Stomach (tissue), 9 donors: ENCODE results near the gene RGS6. TPM values are rescaled to one million over a fixed set of nuclear protein-coding genes. Genes with fewer than 3 reads are reported as not detected.

Experiments used
- DNase-seq, 2 donors: peaks; one replicate each; pipeline versions ENCODE4 v3.0.0 to v3.0.0-alpha.2; 2013 to 2019
- H3K27ac ChIP-seq, 5 donors: fragments of 200-600 bp in 4 of 5; sonication (generic) in 4 of 5; one replicate each; pipeline ENCODE4 v1.5.1; 2013 to 2019; ENCODE audit warnings: mild to moderate bottlenecking in 1 of 5, moderate library complexity in 1 of 5
- H3K27me3 ChIP-seq, 3 donors: fragments of 200-600 bp; sonication (generic); one replicate each; pipeline ENCODE4 v1.5.1; 2017 to 2019; ENCODE audit warnings: mixed run types in 1 of 3
- H3K36me3 ChIP-seq, 4 donors: fragments of 200-600 bp; sonication (generic); 1 replicate in 3 of 4; 2 replicates in 1 of 4; pipeline ENCODE4 v1.5.1; 2016 to 2019
- H3K4me1 ChIP-seq, 4 donors: fragments of 200-600 bp; sonication (generic); one replicate each; pipeline ENCODE4 v1.5.1; 2016 to 2019
- H3K4me3 ChIP-seq, 4 donors: fragments of 200-600 bp; sonication (generic) in 3 of 4; one replicate each; pipeline ENCODE4 v1.5.1; 2016 to 2019; ENCODE audit warnings: mild to moderate bottlenecking in 1 of 4
- H3K9me3 ChIP-seq, 4 donors: fragments of 200-600 bp; sonication (generic); one replicate each; pipeline ENCODE4 v1.5.1; 2016 to 2019
- EP300 ChIP-seq: sonication (generic); formaldehyde crosslinking; IDR thresholded peaks from one replicate; pipeline ENCODE4 v1.6.1; 2017; ENCODE audit warnings: antibody characterized with exemption
- POLR2A ChIP-seq, 4 donors: fragments of 450-650 bp; IDR thresholded peaks; one replicate each; pipeline ENCODE4 v1.6.1; 2016; ENCODE audit warnings: antibody characterized with exemption in 4 of 4, control low read depth in 2 of 4, mild to moderate bottlenecking in 1 of 4, moderate library complexity in 1 of 4
- POLR2AphosphoS5 ChIP-seq, 3 donors: sonication (generic); formaldehyde crosslinking; IDR thresholded peaks; one replicate each; pipeline ENCODE4 v1.6.1; 2016; ENCODE audit warnings: antibody characterized with exemption in 3 of 3
- WGBS, 5 donors: extraction: QIAGEN DNeasy Blood & Tissue Kit in 3 of 5; methylation state at CpG; one replicate each; pipeline versions ENCODE4 v1.1.5 to v1.1.7; 2013 to 2018; 5-methylcytosine and 5-hydroxymethylcytosine counted together
- intact Hi-C: fragments of 100-400 bp; cut with DNase I; formaldehyde crosslinking; loops from one replicate; pipeline ENCODE4 v1.15.1; 2023; ENCODE audit warnings: low total_unique reads
- polyA plus RNA-seq, 3 donors: library from polyadenylated mRNA; stranded (reverse); fragments of 200-250 nt; gene quantifications; one replicate each; pipeline ENCODE4 v1.2.3, GENCODE V29; 2013
- total RNA-seq, 5 donors: library from RNA; depleted of rRNA; stranded (reverse); fragments of >200 nt; gene quantifications; one replicate each; pipeline versions ENCODE4 v1.1.0 to v1.2.3, GENCODE V29; 2014 to 2016
- TF ChIP-seq, protein P1 (sequence below), 7 experiments: fragments of 450-650 bp in 4 of 7; fragments of 200-600 bp in 3 of 7; sonication (generic) in 3 of 7; IDR thresholded peaks; one replicate each; pipeline ENCODE4 v1.5.1; 2016 to 2019; ENCODE audit warnings: antibody characterized with exemption in 7 of 7, control low read depth in 2 of 7, mild to moderate bottlenecking in 1 of 7
- donor health status: healthy with polysubstance abuse.
- donor health status: Bipolar disorder and iron deficiency.
- donor health status: healthy.

RGS6 gene
- total and polyA plus RNA-seq, 8 donors = 0.25 to 18.0 (median 0.92) TPM; not detected in 1

DNA sequence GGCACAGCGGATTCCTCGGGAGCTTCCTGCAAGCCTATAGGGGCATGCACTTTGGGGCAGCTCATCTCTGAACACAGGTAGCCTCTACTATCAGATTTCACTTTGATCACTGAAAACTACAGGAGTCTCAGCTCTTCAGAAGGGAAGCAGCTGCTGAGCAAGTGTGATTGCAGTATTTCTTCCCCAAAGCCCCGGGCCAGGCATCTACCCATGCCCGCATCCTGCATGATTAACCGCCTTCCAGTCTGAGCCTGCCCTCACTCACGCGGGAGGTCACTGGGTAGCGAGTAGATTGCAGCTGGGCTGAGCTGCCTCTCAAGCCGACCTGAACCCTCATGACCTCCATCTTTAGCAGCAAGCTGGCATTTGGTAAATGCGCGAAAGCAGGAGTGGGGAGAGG, 627.0 kb downstream of the RGS6 start:
- H3K4me3 ChIP-seq = no peak overlapping the region
- peaks cover 0 to 8% (median 0%) of the 10 kb centered on the region in 4 donors for H3K4me1 ChIP-seq
- H3K36me3 ChIP-seq = no peaks in the 10 kb centered on the region
- peaks cover 0 to 25% (median 0%) of the 10 kb centered on the region in 3 donors for H3K27me3 ChIP-seq
- DNase-seq = no peak
- H3K27ac ChIP-seq = no peak overlapping the region
- intact Hi-C loops = no loop called here
- H3K9me3 ChIP-seq = no peaks in the 10 kb centered on the region
- TF ChIP-seq POLR2A (IDR thresholded peaks at IDR 0.05) (no peak), EP300 (no peak), POLR2AphosphoS5 (IDR thresholded peaks at IDR 0.05) (no peak)
- TF ChIP-seq, protein P1, sequence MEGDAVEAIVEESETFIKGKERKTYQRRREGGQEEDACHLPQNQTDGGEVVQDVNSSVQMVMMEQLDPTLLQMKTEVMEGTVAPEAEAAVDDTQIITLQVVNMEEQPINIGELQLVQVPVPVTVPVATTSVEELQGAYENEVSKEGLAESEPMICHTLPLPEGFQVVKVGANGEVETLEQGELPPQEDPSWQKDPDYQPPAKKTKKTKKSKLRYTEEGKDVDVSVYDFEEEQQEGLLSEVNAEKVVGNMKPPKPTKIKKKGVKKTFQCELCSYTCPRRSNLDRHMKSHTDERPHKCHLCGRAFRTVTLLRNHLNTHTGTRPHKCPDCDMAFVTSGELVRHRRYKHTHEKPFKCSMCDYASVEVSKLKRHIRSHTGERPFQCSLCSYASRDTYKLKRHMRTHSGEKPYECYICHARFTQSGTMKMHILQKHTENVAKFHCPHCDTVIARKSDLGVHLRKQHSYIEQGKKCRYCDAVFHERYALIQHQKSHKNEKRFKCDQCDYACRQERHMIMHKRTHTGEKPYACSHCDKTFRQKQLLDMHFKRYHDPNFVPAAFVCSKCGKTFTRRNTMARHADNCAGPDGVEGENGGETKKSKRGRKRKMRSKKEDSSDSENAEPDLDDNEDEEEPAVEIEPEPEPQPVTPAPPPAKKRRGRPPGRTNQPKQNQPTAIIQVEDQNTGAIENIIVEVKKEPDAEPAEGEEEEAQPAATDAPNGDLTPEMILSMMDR (IDR thresholded peaks at IDR 0.05) = no peak
- 56 to 71% (median 70%) methylated on average over 7 to 11 of the region's 11 CpGs for WGBS, 5 donors

DNA sequence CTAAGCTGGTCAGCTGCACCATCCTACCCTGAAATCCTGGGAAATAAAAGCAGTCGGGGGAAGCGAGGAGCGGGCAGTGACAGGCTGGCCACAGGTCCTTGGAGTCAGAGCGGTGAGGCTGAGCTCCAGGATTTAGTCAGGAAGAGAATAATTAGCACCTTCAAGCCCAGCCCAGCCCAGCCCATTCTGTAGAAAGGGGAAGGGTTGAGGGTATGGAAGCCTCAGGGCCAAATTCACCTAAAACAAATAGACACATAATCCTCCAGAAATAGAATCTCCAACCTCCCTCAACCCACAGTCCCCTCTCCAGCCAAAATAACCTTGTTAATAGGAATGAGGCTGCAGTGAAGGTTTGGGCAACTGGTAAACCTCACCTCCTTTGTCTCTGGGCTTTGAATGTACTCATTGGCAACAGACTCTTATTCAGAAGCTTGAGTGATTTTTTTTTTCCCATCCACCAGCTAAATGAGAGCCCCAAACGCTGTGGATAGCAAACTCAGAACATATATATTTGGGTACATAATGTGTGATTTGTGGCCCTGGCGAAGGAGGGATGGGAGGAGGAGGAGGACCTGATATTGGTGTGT, 627.5 kb downstream of the RGS6 start:
- DNase-seq = no peak
- TF ChIP-seq EP300 (no peak), POLR2A (IDR thresholded peaks at IDR 0.05) (no peak), POLR2AphosphoS5 (IDR thresholded peaks at IDR 0.05) (no peak)
- TF ChIP-seq, protein P1 (IDR thresholded peaks at IDR 0.05) = no peak
- H3K27me3 ChIP-seq = peaks cover 0 to 22% (median 0%) of the 10 kb centered on the region in 3 donors
- intact Hi-C loops = no loop called here
- 81 to 91% (median 83%) methylated on average over 6 of the region's 6 CpGs for WGBS, 5 donors
- no peaks in the 10 kb centered on the region for H3K36me3 ChIP-seq
- no peaks in the 10 kb centered on the region for H3K9me3 ChIP-seq
- no peak overlapping the region for H3K27ac ChIP-seq
- H3K4me1 ChIP-seq = peaks cover 0 to 8% (median 0%) of the 10 kb centered on the region in 4 donors
- H3K4me3 ChIP-seq = no peak overlapping the region

DNA sequence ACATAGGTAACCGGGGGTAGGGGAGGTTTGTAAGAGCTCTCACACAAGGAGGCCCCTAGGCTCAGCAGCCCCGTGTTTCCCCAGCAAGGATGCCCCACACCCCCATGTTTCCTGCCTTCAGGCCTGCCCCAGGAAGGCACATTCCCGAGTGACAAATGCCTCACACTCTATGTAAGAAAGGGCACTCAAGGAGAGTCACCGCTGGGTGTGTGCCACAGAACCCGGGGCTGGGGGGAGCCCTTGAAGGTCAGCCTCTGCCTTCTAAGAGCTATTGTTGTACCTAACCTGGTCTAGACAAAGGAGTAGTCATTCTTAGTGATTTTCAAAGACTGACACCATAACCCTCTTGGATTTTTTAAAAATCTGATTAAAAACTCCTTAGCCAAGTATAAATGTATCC, 628.1 kb downstream of the RGS6 start:
- peaks cover 0 to 18% (median 0%) of the 10 kb centered on the region in 3 donors for H3K27me3 ChIP-seq
- 56 to 61% (median 60%) methylated on average over 5 of the region's 5 CpGs for WGBS, 5 donors
- DNase-seq = peak in 1 of 2 donors; percentile 33
- TF ChIP-seq POLR2AphosphoS5 (IDR thresholded peaks at IDR 0.05) (no peak), EP300 (no peak), POLR2A (IDR thresholded peaks at IDR 0.05) (no peak)
- TF ChIP-seq, protein P1 (IDR thresholded peaks at IDR 0.05) = no peak
- no peaks in the 10 kb centered on the region for H3K9me3 ChIP-seq
- H3K4me1 ChIP-seq = peaks cover 0 to 8% (median 0%) of the 10 kb centered on the region in 4 donors
- no peaks in the 10 kb centered on the region for H3K36me3 ChIP-seq
- no peak overlapping the region for H3K4me3 ChIP-seq
- intact Hi-C loops = no loop called here
- H3K27ac ChIP-seq = no peak overlapping the region

DNA sequence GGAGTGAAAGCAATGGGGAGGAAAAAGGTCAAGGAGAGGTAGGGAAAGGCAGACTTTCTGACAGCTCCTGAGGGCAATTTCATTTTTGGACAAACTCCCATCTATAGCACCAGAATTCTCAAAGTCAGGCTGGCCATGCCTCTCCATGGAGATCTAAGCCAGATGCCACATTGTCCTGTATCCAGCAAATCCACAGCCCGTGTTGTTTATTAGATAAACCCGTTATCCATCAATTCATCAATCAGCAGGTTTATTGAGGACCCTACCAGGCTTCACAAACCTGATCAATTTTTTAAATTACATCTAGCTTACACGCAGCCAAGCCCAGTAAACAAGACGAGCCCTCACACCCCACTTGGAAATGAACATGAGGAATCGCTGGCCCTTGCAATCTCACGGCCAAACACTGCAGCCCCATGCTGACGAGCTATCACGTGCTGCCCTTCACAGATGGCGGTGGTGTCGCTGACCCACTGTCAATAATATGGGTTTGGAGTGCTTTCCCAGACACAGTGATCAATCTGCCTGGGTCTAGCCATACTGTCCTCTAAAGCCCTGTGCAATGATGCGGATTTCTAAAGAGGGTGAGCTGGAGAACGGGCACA, 628.8 kb downstream of the RGS6 start:
- Histone ChIP-seq H3K9me3 (no peaks in the 10 kb centered on the region), H3K4me3 (no peak overlapping the region), H3K27ac (no peak overlapping the region), H3K27me3 (peaks cover 0 to 23% (median 0%) of the 10 kb centered on the region in 3 donors), H3K4me1 (peaks cover 0 to 8% (median 0%) of the 10 kb centered on the region in 4 donors), H3K36me3 (no peaks in the 10 kb centered on the region)
- TF ChIP-seq POLR2AphosphoS5 (IDR thresholded peaks at IDR 0.05) (no peak), POLR2A (IDR thresholded peaks at IDR 0.05) (no peak), EP300 (no peak)
- TF ChIP-seq, protein P1 (IDR thresholded peaks at IDR 0.05) = no peak
- intact Hi-C loops = no loop called here
- no peak for DNase-seq
- 81 to 91% (median 88%) methylated on average over 12 of the region's 12 CpGs for WGBS, 5 donors
